K562 (cell line): ENCODE data around the gene KRT26. TPM values are rescaled to one million over a fixed set of nuclear protein-coding genes. Genes with fewer than 3 reads are reported as not detected.

ENCODE experiments used
- ATF3 ChIP-seq, 2 experiments: fragments of 450-650 bp in 1 of 2; sonication (generic) in 1 of 2; formaldehyde crosslinking in 1 of 2; IDR thresholded peaks in 1 of 2; conservative IDR thresholded peaks in 1 of 2; 2 replicates each; pipeline versions ENCODE4 v1.6.1 to v1.8.1; 2016 to 2023; ENCODE audit warnings: mild to moderate bottlenecking in 2 of 2, moderate library complexity in 2 of 2, inconsistent platforms in 1 of 2, missing genetic modification reagents in 1 of 2
- CBFA2T2 ChIP-seq: fragments of 450-650 bp; conservative IDR thresholded peaks from 2 replicates; pipeline ENCODE4 v1.6.1; 2017; ENCODE audit warnings: mild to moderate bottlenecking
- HDAC3 ChIP-seq: fragments of 450-650 bp; IDR thresholded peaks from 2 replicates; pipeline ENCODE4 v1.6.1; 2018; ENCODE audit warnings: borderline replicate concordance, mild to moderate bottlenecking, moderate library complexity; ENCODE audit not compliant: partially characterized antibody
- XRCC4 ChIP-seq: IDR thresholded peaks from one replicate; pipeline ENCODE4 v1.6.1; 2011; ENCODE audit not compliant: insufficient read depth, insufficient read length; ENCODE audit errors: extremely low read depth
- ZNF277 ChIP-seq: fragments of 250-450 bp; sonication (Bioruptor Pico); IDR thresholded peaks from 2 replicates; pipeline ENCODE4 v1.8.0; 2022; ENCODE audit warnings: inconsistent platforms, mild to moderate bottlenecking, moderate library complexity, borderline replicate concordance
- polyA plus RNA-seq, 8 experiments: library from polyadenylated mRNA; depleted of rRNA in 4 of 8; stranded (reverse) in 5 of 8; unstranded in 3 of 8; fragments of >200 nt; fragmentation: Nextera tagmentation in 2 of 8; fragmentation: Illumina TruSeq in 1 of 8; extraction: Ambion mirVana in 2 of 8; extraction: Trizol in 1 of 8; gene quantifications; 2 replicates each; pipeline versions ENCODE4 v1.2.1 to v1.2.3, GENCODE V29; 2011 to 2014; ENCODE audit warnings: inconsistent platforms in 1 of 8, missing spikeins in 1 of 8
- total RNA-seq, 7 experiments: library from RNA; depleted of rRNA in 6 of 7; stranded (reverse); fragments of >200 nt in 6 of 7; fragmentation: Illumina TruSeq in 2 of 7; extraction: Trizol in 2 of 7; gene quantifications; 2 replicates each; pipeline versions ENCODE4 v1.2.1 to v1.2.3, GENCODE V29; 2011 to 2021; ENCODE audit warnings: low replicate concordance in 1 of 7
- TF ChIP-seq, protein P1 (sequence below): fragments of 450-650 bp; IDR thresholded peaks from 2 replicates; pipeline ENCODE4 v1.6.1; 2016; ENCODE audit warnings: mild to moderate bottlenecking, moderate library complexity
- TF ChIP-seq, protein P2 (sequence below): fragments of 450-650 bp; formaldehyde crosslinking; IDR thresholded peaks from 2 replicates; pipeline ENCODE4 v1.4.0; 2022; ENCODE audit warnings: mild to moderate bottlenecking, moderate library complexity

The KRT26 gene
- total and polyA plus RNA-seq, 9 of the 15 experiments (the other 6 are each of a cell fraction or from before 2014, with no cell fraction given): not detected

DNA sequence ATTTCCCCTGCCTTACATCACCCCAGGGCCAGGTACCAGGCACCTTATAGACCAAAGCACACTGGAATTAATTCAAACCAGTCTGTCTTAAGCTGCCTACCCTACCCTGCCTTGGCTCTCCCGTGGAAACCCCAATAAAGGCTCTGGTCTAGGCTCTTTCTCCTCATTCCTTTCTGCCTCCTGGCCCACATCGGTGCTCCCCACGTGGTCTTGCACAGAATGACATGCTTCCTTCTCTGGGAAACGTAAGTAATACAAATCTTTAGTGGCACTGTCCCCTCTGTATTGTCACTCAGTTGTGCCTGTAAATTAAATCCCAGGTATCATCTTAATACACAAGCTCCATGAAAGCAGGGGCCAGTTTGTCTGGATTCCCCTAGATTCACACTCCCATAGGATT, 33.4 kb downstream of the KRT26 start (continued):
- TF ChIP-seq ZNF277 (no peak), CBFA2T2 (no peak), XRCC4 (no peak), ATF3 (IDR thresholded peaks at IDR 0.05) (peak; percentile 27; the same call in 1 of the 2 replicates), ATF3 (CRISPR knock-in tag; conservative IDR thresholded peaks at IDR 0.05) (no peak), HDAC3 (no peak)
- TF ChIP-seq, protein P1, sequence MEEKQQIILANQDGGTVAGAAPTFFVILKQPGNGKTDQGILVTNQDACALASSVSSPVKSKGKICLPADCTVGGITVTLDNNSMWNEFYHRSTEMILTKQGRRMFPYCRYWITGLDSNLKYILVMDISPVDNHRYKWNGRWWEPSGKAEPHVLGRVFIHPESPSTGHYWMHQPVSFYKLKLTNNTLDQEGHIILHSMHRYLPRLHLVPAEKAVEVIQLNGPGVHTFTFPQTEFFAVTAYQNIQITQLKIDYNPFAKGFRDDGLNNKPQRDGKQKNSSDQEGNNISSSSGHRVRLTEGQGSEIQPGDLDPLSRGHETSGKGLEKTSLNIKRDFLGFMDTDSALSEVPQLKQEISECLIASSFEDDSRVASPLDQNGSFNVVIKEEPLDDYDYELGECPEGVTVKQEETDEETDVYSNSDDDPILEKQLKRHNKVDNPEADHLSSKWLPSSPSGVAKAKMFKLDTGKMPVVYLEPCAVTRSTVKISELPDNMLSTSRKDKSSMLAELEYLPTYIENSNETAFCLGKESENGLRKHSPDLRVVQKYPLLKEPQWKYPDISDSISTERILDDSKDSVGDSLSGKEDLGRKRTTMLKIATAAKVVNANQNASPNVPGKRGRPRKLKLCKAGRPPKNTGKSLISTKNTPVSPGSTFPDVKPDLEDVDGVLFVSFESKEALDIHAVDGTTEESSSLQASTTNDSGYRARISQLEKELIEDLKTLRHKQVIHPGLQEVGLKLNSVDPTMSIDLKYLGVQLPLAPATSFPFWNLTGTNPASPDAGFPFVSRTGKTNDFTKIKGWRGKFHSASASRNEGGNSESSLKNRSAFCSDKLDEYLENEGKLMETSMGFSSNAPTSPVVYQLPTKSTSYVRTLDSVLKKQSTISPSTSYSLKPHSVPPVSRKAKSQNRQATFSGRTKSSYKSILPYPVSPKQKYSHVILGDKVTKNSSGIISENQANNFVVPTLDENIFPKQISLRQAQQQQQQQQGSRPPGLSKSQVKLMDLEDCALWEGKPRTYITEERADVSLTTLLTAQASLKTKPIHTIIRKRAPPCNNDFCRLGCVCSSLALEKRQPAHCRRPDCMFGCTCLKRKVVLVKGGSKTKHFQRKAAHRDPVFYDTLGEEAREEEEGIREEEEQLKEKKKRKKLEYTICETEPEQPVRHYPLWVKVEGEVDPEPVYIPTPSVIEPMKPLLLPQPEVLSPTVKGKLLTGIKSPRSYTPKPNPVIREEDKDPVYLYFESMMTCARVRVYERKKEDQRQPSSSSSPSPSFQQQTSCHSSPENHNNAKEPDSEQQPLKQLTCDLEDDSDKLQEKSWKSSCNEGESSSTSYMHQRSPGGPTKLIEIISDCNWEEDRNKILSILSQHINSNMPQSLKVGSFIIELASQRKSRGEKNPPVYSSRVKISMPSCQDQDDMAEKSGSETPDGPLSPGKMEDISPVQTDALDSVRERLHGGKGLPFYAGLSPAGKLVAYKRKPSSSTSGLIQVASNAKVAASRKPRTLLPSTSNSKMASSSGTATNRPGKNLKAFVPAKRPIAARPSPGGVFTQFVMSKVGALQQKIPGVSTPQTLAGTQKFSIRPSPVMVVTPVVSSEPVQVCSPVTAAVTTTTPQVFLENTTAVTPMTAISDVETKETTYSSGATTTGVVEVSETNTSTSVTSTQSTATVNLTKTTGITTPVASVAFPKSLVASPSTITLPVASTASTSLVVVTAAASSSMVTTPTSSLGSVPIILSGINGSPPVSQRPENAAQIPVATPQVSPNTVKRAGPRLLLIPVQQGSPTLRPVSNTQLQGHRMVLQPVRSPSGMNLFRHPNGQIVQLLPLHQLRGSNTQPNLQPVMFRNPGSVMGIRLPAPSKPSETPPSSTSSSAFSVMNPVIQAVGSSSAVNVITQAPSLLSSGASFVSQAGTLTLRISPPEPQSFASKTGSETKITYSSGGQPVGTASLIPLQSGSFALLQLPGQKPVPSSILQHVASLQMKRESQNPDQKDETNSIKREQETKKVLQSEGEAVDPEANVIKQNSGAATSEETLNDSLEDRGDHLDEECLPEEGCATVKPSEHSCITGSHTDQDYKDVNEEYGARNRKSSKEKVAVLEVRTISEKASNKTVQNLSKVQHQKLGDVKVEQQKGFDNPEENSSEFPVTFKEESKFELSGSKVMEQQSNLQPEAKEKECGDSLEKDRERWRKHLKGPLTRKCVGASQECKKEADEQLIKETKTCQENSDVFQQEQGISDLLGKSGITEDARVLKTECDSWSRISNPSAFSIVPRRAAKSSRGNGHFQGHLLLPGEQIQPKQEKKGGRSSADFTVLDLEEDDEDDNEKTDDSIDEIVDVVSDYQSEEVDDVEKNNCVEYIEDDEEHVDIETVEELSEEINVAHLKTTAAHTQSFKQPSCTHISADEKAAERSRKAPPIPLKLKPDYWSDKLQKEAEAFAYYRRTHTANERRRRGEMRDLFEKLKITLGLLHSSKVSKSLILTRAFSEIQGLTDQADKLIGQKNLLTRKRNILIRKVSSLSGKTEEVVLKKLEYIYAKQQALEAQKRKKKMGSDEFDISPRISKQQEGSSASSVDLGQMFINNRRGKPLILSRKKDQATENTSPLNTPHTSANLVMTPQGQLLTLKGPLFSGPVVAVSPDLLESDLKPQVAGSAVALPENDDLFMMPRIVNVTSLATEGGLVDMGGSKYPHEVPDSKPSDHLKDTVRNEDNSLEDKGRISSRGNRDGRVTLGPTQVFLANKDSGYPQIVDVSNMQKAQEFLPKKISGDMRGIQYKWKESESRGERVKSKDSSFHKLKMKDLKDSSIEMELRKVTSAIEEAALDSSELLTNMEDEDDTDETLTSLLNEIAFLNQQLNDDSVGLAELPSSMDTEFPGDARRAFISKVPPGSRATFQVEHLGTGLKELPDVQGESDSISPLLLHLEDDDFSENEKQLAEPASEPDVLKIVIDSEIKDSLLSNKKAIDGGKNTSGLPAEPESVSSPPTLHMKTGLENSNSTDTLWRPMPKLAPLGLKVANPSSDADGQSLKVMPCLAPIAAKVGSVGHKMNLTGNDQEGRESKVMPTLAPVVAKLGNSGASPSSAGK: peak; percentile 73
- TF ChIP-seq, protein P2, sequence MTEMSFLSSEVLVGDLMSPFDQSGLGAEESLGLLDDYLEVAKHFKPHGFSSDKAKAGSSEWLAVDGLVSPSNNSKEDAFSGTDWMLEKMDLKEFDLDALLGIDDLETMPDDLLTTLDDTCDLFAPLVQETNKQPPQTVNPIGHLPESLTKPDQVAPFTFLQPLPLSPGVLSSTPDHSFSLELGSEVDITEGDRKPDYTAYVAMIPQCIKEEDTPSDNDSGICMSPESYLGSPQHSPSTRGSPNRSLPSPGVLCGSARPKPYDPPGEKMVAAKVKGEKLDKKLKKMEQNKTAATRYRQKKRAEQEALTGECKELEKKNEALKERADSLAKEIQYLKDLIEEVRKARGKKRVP (CRISPR knock-in tag): 0 out of 2 replicates have a peak, but pooled peaks have one; percentile 22
